Measurements from ENCODE around the gene RSKR.

RSKR gene

GRCh38 chr17:28582513-28582912 is 31.5 kb downstream of the RSKR start:
- H3K9me2 ChIP-seq (replicated peaks; ENCODE audit: insufficient read depth, low read length), result no peaks in the 10 kb centered on the region
- no peak overlapping the region for H3K4me3 ChIP-seq (ENCODE audit: insufficient read depth, low read length, poor library complexity, severe bottlenecking)
- H2AFZ ChIP-seq (ENCODE audit: low read depth, low read length, severe bottlenecking), result no peak overlapping the region
- H3K27me3 ChIP-seq (ENCODE audit: low read length), result no peaks in the 10 kb centered on the region
- no peak overlapping the region for H3K4me2 ChIP-seq (ENCODE audit: low read depth, low read length, poor library complexity, severe bottlenecking)
- TF ChIP-seq EZH2phosphoT487 (conservative IDR thresholded peaks at IDR 0.05; ENCODE audit: low read length), result no peak
- TF ChIP-seq CTCF (IDR thresholded peaks at IDR 0.05; ENCODE audit: insufficient read depth, low read length, poor library complexity, severe bottlenecking), result no peak
- peaks cover 30% of the 10 kb centered on the region for H3K36me3 ChIP-seq (ENCODE audit: low read length)
- no peak overlapping the region for H3K9ac ChIP-seq (ENCODE audit: low read length)
- H3K27ac ChIP-seq (ENCODE audit: low read depth, low read length), result no peak overlapping the region
- H3F3A ChIP-seq (ENCODE audit: insufficient read depth), result peaks cover 15% of the 10 kb centered on the region
- H3K9me3 ChIP-seq (ENCODE audit: insufficient read depth, low read length), result no peaks in the 10 kb centered on the region
- no peaks in the 10 kb centered on the region for H4K20me1 ChIP-seq (ENCODE audit: low read depth, low read length)
- H3K79me2 ChIP-seq (ENCODE audit: insufficient read depth, low read length), result 0 out of 2 replicates have a peak, but pooled peaks cover under 1% of the 10 kb centered on the region

DNA sequence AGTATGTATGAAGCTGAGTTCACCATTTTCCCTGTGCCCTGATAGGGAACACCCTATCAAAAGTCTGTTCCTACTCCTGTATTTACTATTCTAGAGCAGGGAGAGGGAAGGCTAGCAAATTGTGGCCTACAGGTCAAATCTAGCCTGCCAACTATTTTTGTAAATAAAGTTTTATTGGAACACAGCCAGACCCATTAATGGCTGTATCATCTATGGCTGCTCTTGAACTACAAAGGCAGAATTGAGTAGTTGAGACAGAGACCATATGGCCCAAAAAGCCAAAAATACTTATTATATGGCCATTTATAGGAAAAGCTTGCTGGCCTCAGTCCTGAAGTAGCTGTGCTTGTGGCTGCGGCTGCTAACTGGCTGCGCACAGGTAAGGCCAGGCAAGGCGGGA is 33.0 kb downstream of the RSKR start:
- Histone ChIP-seq H3K4me3 (ENCODE audit: insufficient read depth, low read length, poor library complexity, severe bottlenecking) (no peak overlapping the region), H3K79me2 (ENCODE audit: insufficient read depth, low read length) (no peaks in the 10 kb centered on the region), H3K27ac (ENCODE audit: low read depth, low read length) (no peak overlapping the region), H3K9ac (ENCODE audit: low read length) (no peak overlapping the region), H3K4me2 (ENCODE audit: low read depth, low read length, poor library complexity, severe bottlenecking) (no peak overlapping the region), H2AFZ (ENCODE audit: low read depth, low read length, severe bottlenecking) (no peak overlapping the region), H3K9me3 (ENCODE audit: insufficient read depth, low read length) (no peaks in the 10 kb centered on the region), H3K36me3 (ENCODE audit: low read length) (peaks cover 24% of the 10 kb centered on the region), H3K27me3 (ENCODE audit: low read length) (no peaks in the 10 kb centered on the region), H3F3A (ENCODE audit: insufficient read depth) (peaks cover 19% of the 10 kb centered on the region), H4K20me1 (ENCODE audit: low read depth, low read length) (no peaks in the 10 kb centered on the region), H3K9me2 (replicated peaks; ENCODE audit: insufficient read depth, low read length) (no peaks in the 10 kb centered on the region)
- no peak for TF ChIP-seq CTCF (IDR thresholded peaks at IDR 0.05; ENCODE audit: insufficient read depth, low read length, poor library complexity, severe bottlenecking)
- no peak for TF ChIP-seq EZH2phosphoT487 (conservative IDR thresholded peaks at IDR 0.05; ENCODE audit: low read length)

DNA sequence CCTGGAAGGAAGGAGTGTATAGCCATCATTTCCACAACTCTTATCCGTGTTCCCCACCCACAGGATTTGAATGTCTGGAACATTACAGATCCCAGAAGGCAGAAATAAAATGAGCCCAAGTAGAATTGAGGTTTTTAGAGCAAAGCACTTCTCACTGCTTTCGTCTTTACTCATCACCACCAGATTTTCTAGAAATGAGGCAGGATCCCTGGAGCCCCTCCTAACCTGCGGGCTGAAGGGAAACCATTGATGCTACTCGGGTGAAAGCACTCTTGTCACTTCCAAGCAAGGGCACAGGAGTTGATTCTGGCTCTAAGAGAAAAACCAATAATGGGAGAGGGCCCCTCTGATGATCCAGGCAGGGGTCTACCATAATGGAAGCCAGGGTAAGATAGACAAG is 34.5 kb downstream of the RSKR start:
- Histone ChIP-seq H3K9me3 (ENCODE audit: insufficient read depth, low read length) (no peaks in the 10 kb centered on the region), H3K79me2 (ENCODE audit: insufficient read depth, low read length) (no peaks in the 10 kb centered on the region), H4K20me1 (ENCODE audit: low read depth, low read length) (no peaks in the 10 kb centered on the region), H2AFZ (ENCODE audit: low read depth, low read length, severe bottlenecking) (no peak overlapping the region), H3K27ac (ENCODE audit: low read depth, low read length) (no peak overlapping the region), H3K9ac (ENCODE audit: low read length) (no peak overlapping the region), H3K9me2 (replicated peaks; ENCODE audit: insufficient read depth, low read length) (no peaks in the 10 kb centered on the region), H3K4me2 (ENCODE audit: low read depth, low read length, poor library complexity, severe bottlenecking) (no peak overlapping the region), H3K36me3 (ENCODE audit: low read length) (peaks cover 15% of the 10 kb centered on the region), H3K27me3 (ENCODE audit: low read length) (no peaks in the 10 kb centered on the region), H3F3A (ENCODE audit: insufficient read depth) (peaks cover 19% of the 10 kb centered on the region), H3K4me3 (ENCODE audit: insufficient read depth, low read length, poor library complexity, severe bottlenecking) (no peak overlapping the region)
- TF ChIP-seq CTCF (IDR thresholded peaks at IDR 0.05; ENCODE audit: insufficient read depth, low read length, poor library complexity, severe bottlenecking), result no peak
- TF ChIP-seq EZH2phosphoT487 (conservative IDR thresholded peaks at IDR 0.05; ENCODE audit: low read length), result no peak
